Measurements from ENCODE around the gene CNTN1. TPM values are rescaled to one million over a fixed set of nuclear protein-coding genes. Genes with fewer than 3 reads are reported as not detected.
"Not testable (repeated sequence)": the region's sequence is repeated elsewhere in the genome, so short reads cannot be mapped to it uniquely, and the experiment has no call there.

CNTN1 gene
- total RNA-seq, 2 donors from 2014 or later = 16.3 to 33.6 TPM

DNA sequence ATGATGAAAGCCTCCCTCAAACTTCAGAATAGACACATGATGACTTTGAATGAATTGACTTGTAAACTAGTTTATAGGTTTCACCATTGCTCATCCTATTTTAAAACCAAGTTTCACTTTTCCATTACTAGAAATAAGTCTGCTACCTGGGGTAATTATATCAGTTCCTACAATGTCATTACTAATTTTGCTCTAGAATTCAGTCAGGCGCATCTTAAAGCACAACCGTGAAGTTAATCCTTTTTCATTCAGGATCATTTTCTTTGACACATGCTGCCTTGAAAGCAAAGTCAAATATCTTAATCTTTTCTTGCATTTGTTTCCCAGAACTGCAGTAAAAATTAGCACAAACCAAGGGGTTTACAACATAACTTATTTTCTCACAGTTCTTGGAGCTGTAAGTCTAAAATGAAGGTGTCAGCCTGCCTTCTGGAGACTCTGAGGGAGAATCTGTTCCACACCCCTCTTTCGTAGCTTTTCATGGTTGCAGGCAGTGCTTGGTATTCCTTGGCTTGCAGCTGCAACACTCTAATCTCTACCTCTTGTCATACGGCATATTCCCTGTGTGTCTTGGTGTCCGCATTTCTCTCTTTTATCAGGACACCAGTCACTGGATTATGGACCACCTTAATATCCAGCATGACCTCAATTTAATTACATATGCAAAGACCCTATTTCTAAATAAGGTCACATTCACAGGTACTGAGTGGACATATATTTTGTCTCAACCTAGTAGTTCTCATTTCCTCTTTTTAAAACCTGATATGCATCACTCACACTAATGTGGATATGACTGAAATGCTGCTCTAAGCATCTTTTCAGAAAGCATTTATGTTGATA is 381.6 kb downstream of the CNTN1 start:
- no peaks in the 10 kb centered on the region for H3K27me3 ChIP-seq (replicated peaks; ENCODE audit: insufficient read depth)
- 85% methylated on average over 5 of the region's 5 CpGs for WGBS
- no peaks in the 10 kb centered on the region for H3K36me3 ChIP-seq
- no peak overlapping the region for H3K27ac ChIP-seq
- TF ChIP-seq, protein P1, sequence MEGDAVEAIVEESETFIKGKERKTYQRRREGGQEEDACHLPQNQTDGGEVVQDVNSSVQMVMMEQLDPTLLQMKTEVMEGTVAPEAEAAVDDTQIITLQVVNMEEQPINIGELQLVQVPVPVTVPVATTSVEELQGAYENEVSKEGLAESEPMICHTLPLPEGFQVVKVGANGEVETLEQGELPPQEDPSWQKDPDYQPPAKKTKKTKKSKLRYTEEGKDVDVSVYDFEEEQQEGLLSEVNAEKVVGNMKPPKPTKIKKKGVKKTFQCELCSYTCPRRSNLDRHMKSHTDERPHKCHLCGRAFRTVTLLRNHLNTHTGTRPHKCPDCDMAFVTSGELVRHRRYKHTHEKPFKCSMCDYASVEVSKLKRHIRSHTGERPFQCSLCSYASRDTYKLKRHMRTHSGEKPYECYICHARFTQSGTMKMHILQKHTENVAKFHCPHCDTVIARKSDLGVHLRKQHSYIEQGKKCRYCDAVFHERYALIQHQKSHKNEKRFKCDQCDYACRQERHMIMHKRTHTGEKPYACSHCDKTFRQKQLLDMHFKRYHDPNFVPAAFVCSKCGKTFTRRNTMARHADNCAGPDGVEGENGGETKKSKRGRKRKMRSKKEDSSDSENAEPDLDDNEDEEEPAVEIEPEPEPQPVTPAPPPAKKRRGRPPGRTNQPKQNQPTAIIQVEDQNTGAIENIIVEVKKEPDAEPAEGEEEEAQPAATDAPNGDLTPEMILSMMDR (IDR thresholded peaks at IDR 0.05) = no peak
- TF ChIP-seq POLR2A (IDR thresholded peaks at IDR 0.05) = no peak
- no peak for TF ChIP-seq POLR2AphosphoS5 (IDR thresholded peaks at IDR 0.05)
- no peaks in the 10 kb centered on the region for H3K9me3 ChIP-seq
- DNase-seq (ENCODE audit: low spot score) = no peak
- intact Hi-C loops (cut with DNase I) = no loop called here
- no peak overlapping the region for H3K4me3 ChIP-seq
- no peaks in the 10 kb centered on the region for H3K4me1 ChIP-seq (replicated peaks)

DNA sequence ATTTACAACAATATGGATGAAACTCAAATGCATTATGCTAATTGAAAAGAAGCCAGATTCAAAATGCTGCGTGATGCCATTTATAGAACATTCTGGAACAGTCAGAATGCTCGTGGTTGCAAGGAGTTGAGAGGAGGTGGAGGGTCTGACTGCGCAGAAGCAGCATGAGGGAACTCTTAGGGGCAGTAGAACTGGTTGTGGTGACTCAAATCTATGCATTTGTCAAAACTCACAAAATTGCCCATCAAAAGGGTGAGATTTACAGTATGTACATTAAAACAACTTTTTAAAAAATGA is 382.2 kb downstream of the CNTN1 start:
- Histone ChIP-seq H3K27ac (no peak overlapping the region), H3K4me3 (no peak overlapping the region), H3K27me3 (replicated peaks; ENCODE audit: insufficient read depth) (no peaks in the 10 kb centered on the region), H3K36me3 (no peaks in the 10 kb centered on the region), H3K4me1 (replicated peaks) (no peaks in the 10 kb centered on the region), H3K9me3 (no peaks in the 10 kb centered on the region)
- intact Hi-C loops (cut with DNase I) = no loop called here
- DNase-seq (ENCODE audit: low spot score) = no peak
- WGBS = 81% methylated on average over 3 of the region's 3 CpGs
- no peak for TF ChIP-seq POLR2A (IDR thresholded peaks at IDR 0.05)
- TF ChIP-seq, protein P1 (IDR thresholded peaks at IDR 0.05) = no peak
- TF ChIP-seq POLR2AphosphoS5 (IDR thresholded peaks at IDR 0.05) = no peak

DNA sequence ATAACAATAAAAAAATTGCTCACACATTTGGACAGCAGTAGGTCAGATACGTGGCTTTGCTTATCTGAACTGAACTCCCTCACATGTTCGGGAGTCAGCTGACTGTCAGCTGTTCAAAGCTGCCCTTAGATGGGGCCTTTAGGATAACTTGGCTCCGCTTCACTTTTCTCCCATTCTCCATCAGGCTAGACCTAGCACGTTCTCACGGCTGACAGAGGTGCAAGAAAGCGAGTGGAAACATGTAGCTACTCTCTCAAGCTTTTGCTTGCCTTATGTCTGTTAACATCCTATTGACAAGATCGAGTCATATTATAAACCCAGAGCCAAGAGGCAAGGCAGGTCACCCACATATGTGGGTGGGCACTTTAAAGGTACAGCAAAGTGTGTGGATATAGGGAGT is 383.9 kb downstream of the CNTN1 start:
- WGBS = 61% methylated on average over 7 of the region's 7 CpGs

DNA sequence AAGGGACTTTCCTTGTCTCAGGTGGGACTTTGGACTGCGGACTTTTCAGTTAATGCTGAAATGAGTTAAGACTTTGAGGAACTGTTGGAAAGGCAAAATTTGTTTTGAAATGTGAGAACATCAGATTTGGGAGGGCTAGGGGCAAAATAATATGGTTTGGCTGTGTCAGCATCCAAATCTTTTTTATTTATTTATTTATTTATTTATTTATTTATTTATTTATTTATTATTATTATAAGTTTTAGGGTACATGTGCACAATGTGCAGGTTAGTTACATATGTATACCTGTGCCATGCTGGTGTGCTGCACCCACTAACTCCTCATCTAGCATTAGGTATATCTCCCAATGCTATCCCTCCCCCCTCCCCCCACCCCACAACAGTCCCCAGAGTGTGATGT is 389.0 kb downstream of the CNTN1 start:
- H3K9me3 ChIP-seq; H3K36me3 ChIP-seq; H3K27me3 ChIP-seq (replicated peaks; ENCODE audit: insufficient read depth); DNase-seq (ENCODE audit: low spot score); H3K4me1 ChIP-seq (replicated peaks); H3K4me3 ChIP-seq; H3K27ac ChIP-seq; intact Hi-C loops (cut with DNase I): not testable (repeated sequence)
- 0% methylated on average over 1 of the region's 1 CpG for WGBS

More for the DNA sequence above, 383.9 kb downstream of the CNTN1 start:
- no peaks in the 10 kb centered on the region for H3K27me3 ChIP-seq (replicated peaks; ENCODE audit: insufficient read depth)
- H3K27ac ChIP-seq = no peak overlapping the region
- no peaks in the 10 kb centered on the region for H3K4me1 ChIP-seq (replicated peaks)
- intact Hi-C loops (cut with DNase I) = no loop called here
- TF ChIP-seq POLR2A (IDR thresholded peaks at IDR 0.05) = no peak
- TF ChIP-seq, protein P1 (IDR thresholded peaks at IDR 0.05) = no peak
- TF ChIP-seq POLR2AphosphoS5 (IDR thresholded peaks at IDR 0.05) = no peak
- no peak overlapping the region for H3K4me3 ChIP-seq
- no peak for DNase-seq (ENCODE audit: low spot score)
- no peaks in the 10 kb centered on the region for H3K36me3 ChIP-seq
- no peaks in the 10 kb centered on the region for H3K9me3 ChIP-seq

DNA sequence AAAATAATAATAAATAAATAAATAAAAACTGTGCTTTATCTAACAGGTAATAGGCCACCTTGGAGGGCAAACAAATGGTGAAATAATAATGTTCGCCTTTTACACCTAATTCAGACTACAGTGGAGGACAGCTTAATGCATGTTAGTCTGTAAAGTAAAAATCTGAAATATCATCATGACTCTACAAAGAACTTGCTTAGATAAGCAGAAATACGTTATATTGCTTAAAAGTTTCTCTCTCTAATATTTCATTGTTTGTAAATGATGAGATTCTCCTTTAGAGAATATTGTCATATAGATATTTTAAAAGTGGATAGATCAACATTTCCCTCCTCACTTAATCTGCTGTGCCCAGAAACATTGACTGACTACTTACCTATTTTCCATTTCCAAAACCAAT is 397.2 kb downstream of the CNTN1 start:
- intact Hi-C loops (cut with DNase I) = no loop called here
- Histone ChIP-seq H3K36me3 (no peaks in the 10 kb centered on the region), H3K4me3 (no peak overlapping the region), H3K9me3 (no peaks in the 10 kb centered on the region), H3K27me3 (replicated peaks; ENCODE audit: insufficient read depth) (no peaks in the 10 kb centered on the region), H3K27ac (no peak overlapping the region), H3K4me1 (replicated peaks) (no peaks in the 10 kb centered on the region)
- 90% methylated on average over 2 of the region's 2 CpGs for WGBS
- TF ChIP-seq, protein P1 (IDR thresholded peaks at IDR 0.05) = no peak
- TF ChIP-seq POLR2AphosphoS5 (IDR thresholded peaks at IDR 0.05) (no peak), POLR2A (IDR thresholded peaks at IDR 0.05) (no peak)
- DNase-seq (ENCODE audit: low spot score) = no peak

Data from prostate gland (tissue), 2 donors.